ENCODE results near the gene ADAMTS19.
A peak's percentile ranks its signal among the peaks of the same experiment; 100 is the strongest.

ADAMTS19 gene

GRCh38 chr5:129508606-129509005 is 48.5 kb downstream of the ADAMTS19 start:
- H3K4me3 ChIP-seq (ENCODE audit: low read depth, low read length), result no peak overlapping the region
- TF ChIP-seq CTCF (IDR thresholded peaks at IDR 0.05; ENCODE audit: insufficient read depth, low read depth, low read length, missing control alignments), result no peak
- no peak for DNase-seq (ENCODE audit: low read depth)

- no peak overlapping the region for H3K4me3 ChIP-seq (ENCODE audit: low read depth, low read length)
- TF ChIP-seq CTCF (IDR thresholded peaks at IDR 0.05; ENCODE audit: insufficient read depth, low read depth, low read length, missing control alignments), result no peak
- no peak for DNase-seq (ENCODE audit: low read depth)
These were observed 49.4 kb downstream of the ADAMTS19 start for GRCh38 chr5:129509363-129509975.

GRCh38 chr5:129511291-129511690 is 51.2 kb downstream of the ADAMTS19 start:
- DNase-seq (ENCODE audit: low read depth), result no peak
- TF ChIP-seq CTCF (IDR thresholded peaks at IDR 0.05; ENCODE audit: insufficient read depth, low read depth, low read length, missing control alignments), result no peak
- no peak overlapping the region for H3K4me3 ChIP-seq (ENCODE audit: low read depth, low read length)

GRCh38 chr5:129541051-129541450 is 81.0 kb downstream of the ADAMTS19 start:
- no peak for TF ChIP-seq CTCF (IDR thresholded peaks at IDR 0.05; ENCODE audit: insufficient read depth, low read depth, low read length, missing control alignments)
- no peak for DNase-seq (ENCODE audit: low read depth)
- H3K4me3 ChIP-seq (ENCODE audit: low read depth, low read length), result no peak overlapping the region

- no peak for TF ChIP-seq CTCF (IDR thresholded peaks at IDR 0.05; ENCODE audit: insufficient read depth, low read depth, low read length, missing control alignments)
- peak; percentile 9 for DNase-seq (ENCODE audit: low read depth)
- no peak overlapping the region for H3K4me3 ChIP-seq (ENCODE audit: low read depth, low read length)
These were observed 81.7 kb downstream of the ADAMTS19 start for GRCh38 chr5:129541648-129542251.

GRCh38 chr5:129547137-129547536 is 87.0 kb downstream of the ADAMTS19 start:
- no peak for TF ChIP-seq CTCF (IDR thresholded peaks at IDR 0.05; ENCODE audit: insufficient read depth, low read depth, low read length, missing control alignments)
- no peak for DNase-seq (ENCODE audit: low read depth)
- H3K4me3 ChIP-seq (ENCODE audit: low read depth, low read length), result no peak overlapping the region

Data from GM12865 (cell line).